ENCODE measurements around the gene CDC6.

CDC6 gene

DNA sequence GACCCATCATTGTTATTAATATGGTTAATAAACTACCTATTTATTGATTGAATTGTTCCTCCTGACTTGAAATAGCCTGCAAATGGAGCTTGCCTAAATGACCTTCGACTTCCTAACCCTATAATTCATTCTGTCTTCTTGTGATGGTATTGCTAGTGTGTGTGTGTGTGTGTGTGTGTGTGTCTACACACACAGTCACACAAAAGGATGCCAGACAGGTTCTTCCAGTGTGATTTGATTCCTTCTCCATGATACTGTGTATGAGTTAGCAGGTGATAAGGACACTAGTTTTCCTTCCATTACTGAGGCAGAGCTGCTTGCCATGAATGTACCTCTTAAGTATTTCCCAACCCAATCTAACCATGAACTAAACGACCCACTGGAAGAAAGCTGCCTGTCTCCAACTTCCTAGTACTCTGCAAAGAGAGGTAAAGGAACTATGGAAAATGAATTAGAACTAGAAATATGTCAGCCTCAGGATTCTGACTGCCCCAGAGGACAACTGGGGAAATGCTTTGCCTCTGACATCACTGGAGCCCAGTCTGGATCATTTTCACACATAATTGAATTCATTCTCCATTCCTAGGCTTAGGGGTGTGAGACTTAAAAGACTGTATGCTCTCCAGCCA lies 3.5 kb upstream of the CDC6 start:
- Histone ChIP-seq H3K4me2 (ENCODE audit: low read length) (no peak overlapping the region), H3K4me1 (ENCODE audit: low read length) (peaks cover 13% of the 10 kb centered on the region), H3K79me2 (ENCODE audit: low read length) (peaks cover 15% of the 10 kb centered on the region), H3K36me3 (replicated peaks; ENCODE audit: low read depth, low read length) (peaks cover 8% of the 10 kb centered on the region), H3K4me3 (ENCODE audit: low read length) (no peak overlapping the region), H3K9me3 (ENCODE audit: insufficient read depth, low read length) (no peaks in the 10 kb centered on the region), H3K27me3 (ENCODE audit: low read depth, low read length) (no peaks in the 10 kb centered on the region), H3K9ac (ENCODE audit: low read length) (no peak overlapping the region), H4K20me1 (ENCODE audit: insufficient read depth, low read length) (no peaks in the 10 kb centered on the region), H3K27ac (ENCODE audit: low read length) (no peak overlapping the region), H2AFZ (ENCODE audit: low read depth, low read length) (no peak overlapping the region)
- TF ChIP-seq, protein P1, sequence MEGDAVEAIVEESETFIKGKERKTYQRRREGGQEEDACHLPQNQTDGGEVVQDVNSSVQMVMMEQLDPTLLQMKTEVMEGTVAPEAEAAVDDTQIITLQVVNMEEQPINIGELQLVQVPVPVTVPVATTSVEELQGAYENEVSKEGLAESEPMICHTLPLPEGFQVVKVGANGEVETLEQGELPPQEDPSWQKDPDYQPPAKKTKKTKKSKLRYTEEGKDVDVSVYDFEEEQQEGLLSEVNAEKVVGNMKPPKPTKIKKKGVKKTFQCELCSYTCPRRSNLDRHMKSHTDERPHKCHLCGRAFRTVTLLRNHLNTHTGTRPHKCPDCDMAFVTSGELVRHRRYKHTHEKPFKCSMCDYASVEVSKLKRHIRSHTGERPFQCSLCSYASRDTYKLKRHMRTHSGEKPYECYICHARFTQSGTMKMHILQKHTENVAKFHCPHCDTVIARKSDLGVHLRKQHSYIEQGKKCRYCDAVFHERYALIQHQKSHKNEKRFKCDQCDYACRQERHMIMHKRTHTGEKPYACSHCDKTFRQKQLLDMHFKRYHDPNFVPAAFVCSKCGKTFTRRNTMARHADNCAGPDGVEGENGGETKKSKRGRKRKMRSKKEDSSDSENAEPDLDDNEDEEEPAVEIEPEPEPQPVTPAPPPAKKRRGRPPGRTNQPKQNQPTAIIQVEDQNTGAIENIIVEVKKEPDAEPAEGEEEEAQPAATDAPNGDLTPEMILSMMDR (IDR thresholded peaks at IDR 0.05; ENCODE audit: low read depth, low read length): no peak
- no peak for TF ChIP-seq EZH2phosphoT487 (IDR thresholded peaks at IDR 0.05; ENCODE audit: low read depth)

- no peak overlapping the region for H3K27ac ChIP-seq (ENCODE audit: low read length)
- no peak overlapping the region for H2AFZ ChIP-seq (ENCODE audit: low read depth, low read length)
- H3K4me1 ChIP-seq (ENCODE audit: low read length): peaks cover 15% of the 10 kb centered on the region
- H3K4me3 ChIP-seq (ENCODE audit: low read length): no peak overlapping the region
- peaks cover 6% of the 10 kb centered on the region; the same call in 1 of the 2 replicates for H4K20me1 ChIP-seq (ENCODE audit: insufficient read depth, low read length)
- no peak overlapping the region for H3K4me2 ChIP-seq (ENCODE audit: low read length)
- H3K79me2 ChIP-seq (ENCODE audit: low read length): peaks cover 36% of the 10 kb centered on the region
- H3K27me3 ChIP-seq (ENCODE audit: low read depth, low read length): no peaks in the 10 kb centered on the region
- no peaks in the 10 kb centered on the region for H3K9me3 ChIP-seq (ENCODE audit: insufficient read depth, low read length)
- TF ChIP-seq EZH2phosphoT487 (IDR thresholded peaks at IDR 0.05; ENCODE audit: low read depth): no peak
- TF ChIP-seq, protein P1 (IDR thresholded peaks at IDR 0.05; ENCODE audit: low read depth, low read length): no peak
- no peak overlapping the region for H3K9ac ChIP-seq (ENCODE audit: low read length)
- peaks cover 26% of the 10 kb centered on the region for H3K36me3 ChIP-seq (replicated peaks; ENCODE audit: low read depth, low read length)
These were observed 1.2 kb upstream of the CDC6 start for GRCh38 chr17:40286473-40286872.

GRCh38 chr17:40287159-40287493 lies 553 bp upstream of the CDC6 start:
- Histone ChIP-seq H3K27ac (ENCODE audit: low read length) (no peak overlapping the region; the same call in 1 of the 2 replicates), H2AFZ (ENCODE audit: low read depth, low read length) (peak overlapping the region; percentile 87), H3K4me3 (ENCODE audit: low read length) (peak overlapping the region; percentile 68)

GRCh38 chr17:40290629-40291280 lies 3.1 kb downstream of the CDC6 start:
- no peaks in the 10 kb centered on the region for H3K9me3 ChIP-seq (ENCODE audit: insufficient read depth, low read length)
- no peak for TF ChIP-seq EZH2phosphoT487 (IDR thresholded peaks at IDR 0.05; ENCODE audit: low read depth)
- TF ChIP-seq, protein P1 (IDR thresholded peaks at IDR 0.05; ENCODE audit: low read depth, low read length): peak; percentile 61
- no peak overlapping the region for H3K4me3 ChIP-seq (ENCODE audit: low read length)
- H2AFZ ChIP-seq (ENCODE audit: low read depth, low read length): no peak overlapping the region
- no peaks in the 10 kb centered on the region for H3K27me3 ChIP-seq (ENCODE audit: low read depth, low read length)
- H3K79me2 ChIP-seq (ENCODE audit: low read length): peaks cover 38% of the 10 kb centered on the region
- peaks cover 50% of the 10 kb centered on the region for H3K36me3 ChIP-seq (replicated peaks; ENCODE audit: low read depth, low read length)
- H3K4me1 ChIP-seq (ENCODE audit: low read length): peaks cover 15% of the 10 kb centered on the region
- no peak overlapping the region for H3K27ac ChIP-seq (ENCODE audit: low read length)
- H4K20me1 ChIP-seq (ENCODE audit: insufficient read depth, low read length): peaks cover 6% of the 10 kb centered on the region; the same call in 1 of the 2 replicates
- no peak overlapping the region for H3K4me2 ChIP-seq (ENCODE audit: low read length)
- H3K9ac ChIP-seq (ENCODE audit: low read length): no peak overlapping the region

More at GRCh38 chr17:40287159-40287493, 553 bp upstream of the CDC6 start:
- Histone ChIP-seq H3K27me3 (ENCODE audit: low read depth, low read length) (no peaks in the 10 kb centered on the region), H3K4me1 (ENCODE audit: low read length) (peaks cover 15% of the 10 kb centered on the region), H3K4me2 (ENCODE audit: low read length) (peak overlapping the region; percentile 75), H3K9ac (ENCODE audit: low read length) (peak overlapping the region; percentile 33; the same call in 1 of the 2 replicates), H4K20me1 (ENCODE audit: insufficient read depth, low read length) (peaks cover 6% of the 10 kb centered on the region; the same call in 1 of the 2 replicates), H3K9me3 (ENCODE audit: insufficient read depth, low read length) (no peaks in the 10 kb centered on the region), H3K79me2 (ENCODE audit: low read length) (peaks cover 38% of the 10 kb centered on the region), H3K36me3 (replicated peaks; ENCODE audit: low read depth, low read length) (peaks cover 26% of the 10 kb centered on the region)
- no peak for TF ChIP-seq EZH2phosphoT487 (IDR thresholded peaks at IDR 0.05; ENCODE audit: low read depth)
- TF ChIP-seq, protein P1 (IDR thresholded peaks at IDR 0.05; ENCODE audit: low read depth, low read length): no peak

Measured in OCI-LY3 (cell line).